ENCODE data around the gene TAB2. TPM values are rescaled to one million over a fixed set of nuclear protein-coding genes. Genes with fewer than 3 reads are reported as not detected.
A peak's percentile ranks its signal among the peaks of the same experiment; 100 is the strongest.

Gene TAB2
- total RNA-seq, 6 experiments from 2014 or later, result 37.8 to 50.6 (median 44.5) TPM

GRCh38 chr6:149328083-149328482, 10.6 kb downstream of the TAB2 start:
- no peak for TF ChIP-seq CTCF (IDR thresholded peaks at IDR 0.05)
- Mint-ChIP-seq H3K4me3 (no peak overlapping the region), H3K9me3 (no peaks in the 10 kb centered on the region), H3K4me1 (ENCODE audit: low read depth) (peaks cover 69% of the 10 kb centered on the region), H3K36me3 (ENCODE audit: low read depth) (no peaks in the 10 kb centered on the region), H3K27me3 (ENCODE audit: insufficient read depth) (peaks cover 1% of the 10 kb centered on the region), H3K27ac (no peak overlapping the region)
- no peak for DNase-seq

GRCh38 chr6:149329529-149329928, 12.0 kb downstream of the TAB2 start:
- H3K9me3 Mint-ChIP-seq, result no peaks in the 10 kb centered on the region
- no peak overlapping the region for H3K27ac Mint-ChIP-seq
- no peaks in the 10 kb centered on the region for H3K36me3 Mint-ChIP-seq (ENCODE audit: low read depth)
- peaks cover 69% of the 10 kb centered on the region for H3K4me1 Mint-ChIP-seq (ENCODE audit: low read depth)
- peaks cover 1% of the 10 kb centered on the region; the same call in 1 of the 2 replicates for H3K27me3 Mint-ChIP-seq (ENCODE audit: insufficient read depth)
- TF ChIP-seq CTCF (IDR thresholded peaks at IDR 0.05), result no peak
- no peak overlapping the region for H3K4me3 Mint-ChIP-seq
- no peak for DNase-seq

DNA sequence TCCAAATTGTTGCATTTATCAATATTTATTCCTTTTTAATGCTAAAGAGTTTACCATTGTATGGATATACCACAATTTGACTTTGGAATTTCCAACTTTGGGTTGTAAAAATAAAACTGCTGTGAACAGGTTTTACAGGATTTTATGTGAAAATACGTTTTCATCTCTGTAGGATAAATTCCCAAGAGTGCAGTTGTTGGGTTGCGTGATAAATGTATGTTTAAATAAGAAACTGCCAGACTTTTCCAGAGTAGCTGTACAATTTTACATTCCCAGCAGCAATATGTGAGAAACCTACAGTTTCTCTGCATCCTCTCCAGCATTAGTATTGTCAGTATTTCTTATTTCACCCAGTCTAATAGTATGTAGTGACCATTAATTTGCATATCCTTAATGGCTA, 12.6 kb downstream of the TAB2 start:
- no peak overlapping the region for H3K27ac Mint-ChIP-seq
- no peak overlapping the region for H3K4me3 Mint-ChIP-seq
- H3K4me1 Mint-ChIP-seq (ENCODE audit: low read depth), result peaks cover 69% of the 10 kb centered on the region
- H3K9me3 Mint-ChIP-seq, result no peaks in the 10 kb centered on the region
- H3K27me3 Mint-ChIP-seq (ENCODE audit: insufficient read depth), result peaks cover 1% of the 10 kb centered on the region; the same call in 1 of the 2 replicates
- H3K36me3 Mint-ChIP-seq (ENCODE audit: low read depth), result no peaks in the 10 kb centered on the region
- no peak for DNase-seq
- TF ChIP-seq CTCF (IDR thresholded peaks at IDR 0.05), result no peak

DNA sequence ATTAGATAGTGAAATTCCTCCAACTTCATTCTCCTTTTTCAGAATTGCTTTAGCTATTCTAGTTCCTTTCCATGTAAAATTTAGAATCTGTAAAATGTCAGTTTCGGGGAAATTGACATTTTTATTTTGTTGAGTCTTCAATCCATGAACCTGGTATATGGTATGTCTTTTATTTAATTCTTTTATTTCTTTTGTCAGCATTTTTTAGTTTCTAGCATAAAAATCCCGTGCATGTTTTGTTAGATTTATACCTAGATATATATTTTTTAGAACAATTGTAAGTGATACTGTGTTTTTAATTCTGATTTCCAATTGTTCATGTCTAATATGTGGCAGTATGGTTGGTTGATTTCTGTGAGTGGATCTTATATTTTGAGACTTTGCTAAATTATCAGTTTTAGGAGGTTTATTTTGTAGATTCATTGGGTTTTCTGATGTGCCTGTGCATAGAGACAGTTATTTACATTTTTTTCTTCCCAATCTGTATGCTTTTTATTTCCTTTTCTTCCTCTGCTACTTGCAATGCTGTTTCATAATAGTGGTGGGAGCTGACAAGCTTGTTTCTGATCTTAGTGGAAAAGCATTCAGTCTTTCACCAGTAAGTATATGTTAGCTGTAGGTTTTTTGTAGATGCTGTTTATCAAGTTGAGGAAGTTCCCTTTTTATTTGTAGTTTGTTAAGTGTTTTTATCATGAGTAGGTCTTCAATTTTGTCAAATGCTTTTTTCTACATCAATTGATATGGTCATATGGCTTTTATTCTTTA, 13.7 kb downstream of the TAB2 start:
- no peak for TF ChIP-seq CTCF (IDR thresholded peaks at IDR 0.05)
- Mint-ChIP-seq H3K4me1 (ENCODE audit: low read depth) (peaks cover 70% of the 10 kb centered on the region), H3K4me3 (no peak overlapping the region), H3K27ac (peak overlapping the region; percentile 22), H3K27me3 (ENCODE audit: insufficient read depth) (peaks cover 1% of the 10 kb centered on the region; the same call in 1 of the 2 replicates), H3K36me3 (ENCODE audit: low read depth) (no peaks in the 10 kb centered on the region), H3K9me3 (no peaks in the 10 kb centered on the region)
- DNase-seq, result no peak

DNA sequence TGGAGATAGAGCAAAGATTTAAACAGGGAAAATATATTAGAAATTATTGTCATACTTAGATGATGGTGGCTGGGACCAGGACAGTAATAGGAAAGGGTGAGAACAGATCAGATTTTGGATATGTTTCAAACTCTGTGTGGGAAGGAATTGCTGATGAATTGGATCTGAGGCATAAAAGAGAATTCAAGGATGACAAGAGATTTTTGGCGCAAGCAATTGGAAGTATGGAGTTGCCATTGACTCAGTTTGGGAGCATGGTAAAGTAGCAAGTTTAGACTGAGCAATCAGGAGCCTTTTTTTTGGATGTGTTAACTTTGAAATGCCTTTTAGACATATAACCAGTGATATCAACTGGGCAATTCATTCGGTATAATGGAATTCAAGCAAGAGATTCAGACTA, 14.4 kb downstream of the TAB2 start:
- Mint-ChIP-seq H3K4me1 (ENCODE audit: low read depth) (peaks cover 76% of the 10 kb centered on the region), H3K36me3 (ENCODE audit: low read depth) (peaks cover 5% of the 10 kb centered on the region; the same call in 1 of the 2 replicates), H3K9me3 (no peaks in the 10 kb centered on the region), H3K27ac (peak overlapping the region; percentile 22), H3K4me3 (peak overlapping the region; percentile 12), H3K27me3 (ENCODE audit: insufficient read depth) (peaks cover 1% of the 10 kb centered on the region; the same call in 1 of the 2 replicates)
- no peak for TF ChIP-seq CTCF (IDR thresholded peaks at IDR 0.05)
- DNase-seq, result no peak
